SU-DHL-6 (cell line): Measurements from ENCODE around the gene SKA3.
"Not testable (repeated sequence)": the region's sequence is repeated elsewhere in the genome, so short reads cannot be mapped to it uniquely, and the experiment has no call there.

ENCODE experiments used
- CTCF ChIP-seq: fragments of 200-600 bp; sonication (generic); IDR thresholded peaks from one replicate; pipeline ENCODE4 v1.5.1; 2017; ENCODE audit warnings: antibody characterized with exemption, mild to moderate bottlenecking, low read length, moderate library complexity; ENCODE audit not compliant: insufficient read depth, poor library complexity, severe bottlenecking
- EZH2phosphoT487 ChIP-seq: fragments of 200-600 bp; sonication (generic), shearing (Covaris generic); conservative IDR thresholded peaks from 2 replicates; pipeline ENCODE4 v1.6.1; 2018; ENCODE audit warnings: mild to moderate bottlenecking, antibody characterized with exemption, low read length, moderate library complexity, mixed read lengths

- not testable (repeated sequence) for TF ChIP-seq CTCF, EZH2phosphoT487
These were observed 2.6 kb downstream of the SKA3 start for GRCh38 chr13:21173767-21174166.
